ENCODE data around the gene PRR5L.

The PRR5L gene

GRCh38 chr11:36464720-36465119 lies 168.6 kb downstream of the PRR5L start:
- no peak for TF ChIP-seq FOXP2 (optimal IDR thresholded peaks at IDR 0.05; ENCODE audit: borderline replicate concordance, extremely low read depth, extremely low read length, insufficient read depth)
- no peak for TF ChIP-seq SIN3A (IDR thresholded peaks at IDR 0.05; ENCODE audit: borderline replicate concordance, insufficient read depth, low read length)
- no peak for TF ChIP-seq TAF1 (IDR thresholded peaks at IDR 0.05; ENCODE audit: borderline replicate concordance, insufficient read depth, low read length)
- TF ChIP-seq REST (IDR thresholded peaks at IDR 0.05; ENCODE audit: insufficient read depth in 1 of 2, low read depth in 2 of 2, low read length in 2 of 2): no peak
- no peak for TF ChIP-seq POLR2AphosphoS5 (IDR thresholded peaks at IDR 0.05; ENCODE audit: low read depth, low read length)

- TF ChIP-seq SIN3A (IDR thresholded peaks at IDR 0.05; ENCODE audit: borderline replicate concordance, insufficient read depth, low read length) (no peak), FOXP2 (optimal IDR thresholded peaks at IDR 0.05; ENCODE audit: borderline replicate concordance, extremely low read depth, extremely low read length, insufficient read depth) (no peak), TAF1 (IDR thresholded peaks at IDR 0.05; ENCODE audit: borderline replicate concordance, insufficient read depth, low read length) (no peak), POLR2AphosphoS5 (IDR thresholded peaks at IDR 0.05; ENCODE audit: low read depth, low read length) (no peak), REST (IDR thresholded peaks at IDR 0.05; ENCODE audit: insufficient read depth in 1 of 2, low read depth in 2 of 2, low read length in 2 of 2) (no peak)
Observed at GRCh38 chr11:36465449-36466163, 169.5 kb downstream of the PRR5L start.

GRCh38 chr11:36467012-36467411 lies 170.9 kb downstream of the PRR5L start:
- TF ChIP-seq TAF1 (IDR thresholded peaks at IDR 0.05; ENCODE audit: borderline replicate concordance, insufficient read depth, low read length) (no peak), POLR2AphosphoS5 (IDR thresholded peaks at IDR 0.05; ENCODE audit: low read depth, low read length) (no peak), FOXP2 (optimal IDR thresholded peaks at IDR 0.05; ENCODE audit: borderline replicate concordance, extremely low read depth, extremely low read length, insufficient read depth) (no peak), REST (IDR thresholded peaks at IDR 0.05; ENCODE audit: insufficient read depth in 1 of 2, low read depth in 2 of 2, low read length in 2 of 2) (no peak), SIN3A (IDR thresholded peaks at IDR 0.05; ENCODE audit: borderline replicate concordance, insufficient read depth, low read length) (no peak)

- no peak for TF ChIP-seq SIN3A (IDR thresholded peaks at IDR 0.05; ENCODE audit: borderline replicate concordance, insufficient read depth, low read length)
- no peak for TF ChIP-seq POLR2AphosphoS5 (IDR thresholded peaks at IDR 0.05; ENCODE audit: low read depth, low read length)
- no peak for TF ChIP-seq REST (IDR thresholded peaks at IDR 0.05; ENCODE audit: insufficient read depth in 1 of 2, low read depth in 2 of 2, low read length in 2 of 2)
- TF ChIP-seq FOXP2 (optimal IDR thresholded peaks at IDR 0.05; ENCODE audit: borderline replicate concordance, extremely low read depth, extremely low read length, insufficient read depth): no peak
- no peak for TF ChIP-seq TAF1 (IDR thresholded peaks at IDR 0.05; ENCODE audit: borderline replicate concordance, insufficient read depth, low read length)
Observed at GRCh38 chr11:36467916-36468315, 171.8 kb downstream of the PRR5L start.

Measured in PFSK-1 (cell line).